Astrocyte of the spinal cord (primary cell): Measurements from ENCODE around the gene FFAR3.

Experiments
- DNase-seq: peaks from one replicate; pipeline ENCODE4 v3.0.0; 2011; ENCODE audit warnings: low read depth, low spot score
- H3K4me3 ChIP-seq: 2 replicates; pipeline ENCODE4 v1.5.1; 2011; ENCODE audit warnings: low read depth, mild to moderate bottlenecking, low read length, moderate library complexity
- in situ Hi-C: cut with HindIII; loops from 2 replicates; pipeline ENCODE4 v1.10.0; 2017; ENCODE audit warnings: low sequenced_read_pairs
- TF ChIP-seq, protein P1 (sequence below): IDR thresholded peaks from 2 replicates; pipeline ENCODE4 v1.5.1; 2012; ENCODE audit warnings: low read depth, mild to moderate bottlenecking, low read length, inconsistent platforms

FFAR3 gene

DNA sequence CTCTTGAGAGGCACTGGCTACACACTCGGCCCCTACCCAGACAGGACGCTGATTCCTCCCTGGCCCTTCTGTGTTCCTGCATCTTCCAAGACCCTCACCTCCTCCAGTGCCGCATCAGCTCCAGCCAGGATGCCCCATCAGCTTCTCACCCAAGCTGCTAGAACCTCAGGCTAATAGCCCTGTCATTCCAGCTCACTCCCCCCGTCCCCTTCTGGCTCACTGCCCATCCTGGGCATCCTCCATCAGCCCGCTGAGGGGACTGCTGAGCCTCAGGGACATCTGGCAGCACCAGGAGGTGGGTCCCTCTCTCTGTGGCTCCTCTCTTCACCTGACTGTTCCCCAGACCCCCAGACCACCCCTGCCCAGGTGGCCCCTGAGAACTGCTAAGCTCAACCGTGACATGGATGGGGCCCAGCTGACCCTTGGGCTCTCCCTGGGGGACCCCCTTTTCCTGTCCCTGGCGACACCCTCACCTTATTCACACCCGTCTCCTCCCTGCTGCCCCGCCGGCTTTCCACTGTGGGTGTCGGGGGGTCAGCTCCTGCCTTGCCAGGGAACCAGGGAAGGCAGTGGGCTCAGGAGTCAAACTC lies 4.8 kb downstream of the FFAR3 start:
- in situ Hi-C loops: no loop called here
- no peak for DNase-seq
- TF ChIP-seq, protein P1, sequence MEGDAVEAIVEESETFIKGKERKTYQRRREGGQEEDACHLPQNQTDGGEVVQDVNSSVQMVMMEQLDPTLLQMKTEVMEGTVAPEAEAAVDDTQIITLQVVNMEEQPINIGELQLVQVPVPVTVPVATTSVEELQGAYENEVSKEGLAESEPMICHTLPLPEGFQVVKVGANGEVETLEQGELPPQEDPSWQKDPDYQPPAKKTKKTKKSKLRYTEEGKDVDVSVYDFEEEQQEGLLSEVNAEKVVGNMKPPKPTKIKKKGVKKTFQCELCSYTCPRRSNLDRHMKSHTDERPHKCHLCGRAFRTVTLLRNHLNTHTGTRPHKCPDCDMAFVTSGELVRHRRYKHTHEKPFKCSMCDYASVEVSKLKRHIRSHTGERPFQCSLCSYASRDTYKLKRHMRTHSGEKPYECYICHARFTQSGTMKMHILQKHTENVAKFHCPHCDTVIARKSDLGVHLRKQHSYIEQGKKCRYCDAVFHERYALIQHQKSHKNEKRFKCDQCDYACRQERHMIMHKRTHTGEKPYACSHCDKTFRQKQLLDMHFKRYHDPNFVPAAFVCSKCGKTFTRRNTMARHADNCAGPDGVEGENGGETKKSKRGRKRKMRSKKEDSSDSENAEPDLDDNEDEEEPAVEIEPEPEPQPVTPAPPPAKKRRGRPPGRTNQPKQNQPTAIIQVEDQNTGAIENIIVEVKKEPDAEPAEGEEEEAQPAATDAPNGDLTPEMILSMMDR: no peak
- no peak overlapping the region for H3K4me3 ChIP-seq

DNA sequence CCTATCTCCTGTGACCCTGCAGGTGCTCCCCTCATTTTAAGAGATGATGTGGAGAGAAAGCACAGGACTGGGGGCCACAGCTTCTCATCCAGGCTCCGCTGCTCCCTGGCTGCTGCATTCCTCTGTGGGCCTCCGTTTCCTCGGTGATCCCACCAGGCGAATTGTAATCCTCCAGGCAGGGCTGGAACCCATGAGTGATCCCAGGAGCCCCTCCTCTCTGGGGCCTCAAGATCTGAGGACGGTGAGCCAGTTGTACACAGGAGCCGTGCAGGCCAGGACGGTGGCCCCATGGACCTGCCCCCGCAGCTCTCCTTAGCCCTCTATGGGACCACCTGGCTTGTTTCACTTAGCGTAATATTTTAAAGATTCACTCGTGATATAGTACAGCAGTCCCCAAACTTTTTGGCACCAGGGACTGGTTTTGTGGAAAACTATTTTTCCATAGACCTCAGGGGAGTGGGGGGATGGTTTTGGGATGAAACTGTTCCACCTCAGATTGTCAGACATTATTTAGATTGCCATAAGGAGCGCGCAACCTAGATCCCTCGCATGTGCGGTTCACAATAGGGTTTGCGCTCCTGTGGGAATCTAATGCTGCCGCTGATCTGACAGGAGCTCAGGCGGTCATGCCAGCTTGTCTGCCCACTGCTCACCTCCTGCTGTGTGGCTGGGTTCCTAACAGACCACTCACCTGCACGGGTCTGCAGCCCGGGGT lies 5.6 kb downstream of the FFAR3 start:
- in situ Hi-C loops: no loop called here
- no peak for DNase-seq
- TF ChIP-seq, protein P1: no peak
- no peak overlapping the region for H3K4me3 ChIP-seq

GRCh38 chr19:35365303-35365702 lies 7.0 kb downstream of the FFAR3 start:
- in situ Hi-C loops: no loop called here
- no peak overlapping the region for H3K4me3 ChIP-seq
- no peak for DNase-seq
- TF ChIP-seq, protein P1: no peak

DNA sequence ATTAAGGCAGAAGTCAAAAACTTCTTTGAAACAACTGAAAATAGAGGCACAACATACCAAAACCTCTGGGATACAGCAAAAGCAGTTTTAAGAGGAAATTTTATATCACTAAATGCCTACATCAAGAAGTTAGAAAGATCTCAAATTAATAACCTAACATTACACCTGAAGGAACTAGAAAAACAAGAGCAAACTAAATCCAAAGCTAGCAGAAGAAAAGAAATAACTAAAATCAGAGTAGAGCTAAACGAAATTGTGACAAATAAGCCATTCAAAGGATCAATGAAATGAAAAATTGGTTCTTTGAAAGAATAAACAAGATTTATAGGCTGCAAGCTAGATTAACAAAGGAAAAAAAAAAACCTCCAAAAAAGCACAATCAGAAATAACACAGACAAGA lies 10.1 kb downstream of the FFAR3 start:
- no peak for DNase-seq
- TF ChIP-seq, protein P1: no peak
- in situ Hi-C loops: no loop called here
- H3K4me3 ChIP-seq: no peak overlapping the region

DNA sequence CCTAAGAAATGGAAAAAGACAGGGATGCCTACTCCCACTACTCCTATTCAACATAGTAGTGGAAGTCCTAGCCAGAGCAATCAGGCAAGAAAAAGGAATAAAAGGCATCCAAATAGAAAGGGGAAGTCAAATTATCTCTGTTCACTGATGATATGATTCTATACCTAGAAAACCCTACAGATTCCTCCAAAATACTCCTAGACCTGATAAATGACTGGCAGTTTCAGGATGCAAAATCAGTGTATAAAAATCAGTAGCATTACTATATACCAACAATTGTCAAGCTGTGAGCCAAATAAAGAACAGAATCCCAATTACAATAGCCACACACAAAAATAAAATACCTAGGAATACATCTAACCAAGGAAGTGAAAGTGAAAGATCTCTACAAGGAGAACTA lies 11.3 kb downstream of the FFAR3 start:
- H3K4me3 ChIP-seq: no peak overlapping the region
- in situ Hi-C loops: no loop called here
- TF ChIP-seq, protein P1: no peak
- no peak for DNase-seq

DNA sequence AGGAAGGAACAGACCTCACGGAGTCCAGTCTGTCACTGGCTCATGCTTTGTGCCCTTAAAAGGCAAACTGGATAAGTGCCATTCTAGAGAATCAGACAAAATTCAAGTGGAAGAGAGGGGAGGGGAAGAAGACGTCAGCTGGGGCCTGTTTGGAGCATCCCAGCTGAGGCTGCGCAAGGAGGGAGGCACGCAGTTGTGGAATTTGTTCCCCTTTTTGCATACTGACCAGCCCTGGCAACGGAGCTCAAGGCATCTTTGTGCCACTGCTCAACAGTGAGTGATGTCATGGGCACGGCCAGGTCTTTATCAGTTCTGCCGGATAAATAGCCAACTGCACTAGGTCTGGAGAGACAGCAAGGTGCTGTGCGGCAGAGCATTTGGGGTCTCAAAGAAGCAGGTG lies 12.5 kb downstream of the FFAR3 start, which contains the start of gene GPR42:
GPR42 (plus strand) TSS at position 347 of the 400 bp plus-strand sequence. CDS start 292 bp downstream, outside the sequence.
- no peak within 1 kb of the TSS for H3K4me3 ChIP-seq
- TF ChIP-seq, protein P1: no peak
- DNase-seq: no peak
- in situ Hi-C loops: no loop called here
